ENCODE results near the gene NOTCH4.
"Not testable (repeated sequence)": the region's sequence is repeated elsewhere in the genome, so short reads cannot be mapped to it uniquely, and the experiment has no call there.

Gene NOTCH4

DNA sequence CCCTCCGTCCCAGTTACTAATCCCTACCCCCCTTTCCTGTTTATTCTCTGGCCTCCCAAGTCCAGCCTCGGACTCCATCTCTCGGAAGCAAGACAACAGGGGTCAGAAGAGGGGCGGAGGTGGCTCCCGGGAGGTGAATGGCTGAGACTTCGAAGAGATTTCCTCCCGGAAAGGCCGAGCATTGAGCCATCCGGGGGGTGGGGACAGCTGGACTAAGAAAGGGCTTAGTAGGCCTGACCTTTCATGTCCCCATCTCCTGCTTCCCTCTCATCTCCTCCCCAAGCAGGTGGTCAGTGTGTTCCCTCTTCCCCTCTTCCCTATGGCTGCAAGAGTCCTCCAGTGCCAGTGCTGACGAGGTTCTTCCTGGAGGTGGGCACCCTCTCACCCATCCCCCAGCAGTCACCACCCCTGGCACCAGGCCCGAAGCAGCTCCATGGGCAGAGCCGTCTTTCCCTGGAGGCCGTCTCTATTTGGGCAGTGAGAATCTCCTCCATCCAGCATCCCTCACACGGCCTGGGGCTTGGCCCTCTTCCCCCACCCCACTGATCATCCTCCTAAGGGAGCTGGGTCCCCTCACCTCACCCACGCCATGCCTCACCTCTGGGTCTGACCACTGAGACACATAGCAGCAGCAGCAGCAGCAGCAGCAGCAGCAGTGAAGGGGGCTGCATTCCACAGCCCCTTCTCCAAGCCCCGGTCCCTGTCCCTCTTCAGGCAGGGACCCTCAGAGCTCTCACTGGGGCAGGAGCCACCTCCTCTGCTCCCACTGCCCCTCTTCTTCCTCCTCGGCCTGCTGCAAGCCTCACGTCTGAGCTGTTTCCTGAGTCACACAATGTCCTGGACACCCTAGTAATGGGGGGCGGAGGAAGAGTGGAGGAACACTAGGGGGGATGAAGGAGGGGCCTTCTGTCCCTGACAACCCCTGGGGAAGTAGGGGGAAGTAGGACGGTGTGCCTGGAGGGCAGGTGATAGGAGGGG lies at the start of gene NOTCH4:
TSS of gene NOTCH4 (minus strand) at position 810 of the 978 bp plus-strand sequence. CDS start at position 671, 139 bp downstream.
- Histone ChIP-seq H3K27ac (ENCODE audit: low read length) (no peak within 1 kb of the TSS), H3K4me1 (ENCODE audit: insufficient read depth, low read length) (no peaks in the 10 kb centered on the region), H3K36me3 (ENCODE audit: insufficient read depth, low read depth, low read length) (no peaks in the 10 kb centered on the region), H3K4me3 (ENCODE audit: low read length) (no peak within 1 kb of the TSS), H3K27me3 (ENCODE audit: insufficient read depth, low read length) (peaks cover 17% of the 10 kb centered on the region; the same call in 1 of the 2 replicates), H3K9ac (ENCODE audit: low read depth, low read length) (no peak within 1 kb of the TSS), H3K9me3 (ENCODE audit: insufficient read depth, low read depth, low read length) (no peaks in the 10 kb centered on the region)

- Histone ChIP-seq H3K9ac (ENCODE audit: low read depth, low read length) (no peak overlapping the region), H3K9me3 (ENCODE audit: insufficient read depth, low read depth, low read length) (peaks cover 10% of the 10 kb centered on the region; the same call in 1 of the 2 replicates), H3K27me3 (ENCODE audit: insufficient read depth, low read length) (no peaks in the 10 kb centered on the region), H3K36me3 (ENCODE audit: insufficient read depth, low read depth, low read length) (no peaks in the 10 kb centered on the region), H3K27ac (ENCODE audit: low read length) (no peak overlapping the region), H3K4me1 (ENCODE audit: insufficient read depth, low read length) (no peaks in the 10 kb centered on the region), H3K4me3 (ENCODE audit: low read length) (no peak overlapping the region)
These were observed 47.6 kb upstream of the NOTCH4 start for GRCh38 chr6:32271429-32271828.

- not testable (repeated sequence) for H3K27me3 ChIP-seq (ENCODE audit: insufficient read depth, low read length); H3K4me1 ChIP-seq (ENCODE audit: insufficient read depth, low read length); H3K9me3 ChIP-seq (ENCODE audit: insufficient read depth, low read depth, low read length); H3K9ac ChIP-seq (ENCODE audit: low read depth, low read length); H3K27ac ChIP-seq (ENCODE audit: low read length); H3K36me3 ChIP-seq (ENCODE audit: insufficient read depth, low read depth, low read length); H3K4me3 ChIP-seq (ENCODE audit: low read length)
These were observed 44.6 kb upstream of the NOTCH4 start for GRCh38 chr6:32268459-32268858.

- Histone ChIP-seq H3K4me3 (ENCODE audit: low read length) (no peak overlapping the region), H3K27ac (ENCODE audit: low read length) (no peak overlapping the region), H3K27me3 (ENCODE audit: insufficient read depth, low read length) (no peaks in the 10 kb centered on the region), H3K9me3 (ENCODE audit: insufficient read depth, low read depth, low read length) (no peaks in the 10 kb centered on the region; the same call in 1 of the 2 replicates), H3K9ac (ENCODE audit: low read depth, low read length) (no peak overlapping the region), H3K4me1 (ENCODE audit: insufficient read depth, low read length) (no peaks in the 10 kb centered on the region), H3K36me3 (ENCODE audit: insufficient read depth, low read depth, low read length) (0 out of 2 replicates have a peak, but pooled peaks cover 2% of the 10 kb centered on the region)
These were observed 43.2 kb upstream of the NOTCH4 start for GRCh38 chr6:32267035-32267434.

DNA sequence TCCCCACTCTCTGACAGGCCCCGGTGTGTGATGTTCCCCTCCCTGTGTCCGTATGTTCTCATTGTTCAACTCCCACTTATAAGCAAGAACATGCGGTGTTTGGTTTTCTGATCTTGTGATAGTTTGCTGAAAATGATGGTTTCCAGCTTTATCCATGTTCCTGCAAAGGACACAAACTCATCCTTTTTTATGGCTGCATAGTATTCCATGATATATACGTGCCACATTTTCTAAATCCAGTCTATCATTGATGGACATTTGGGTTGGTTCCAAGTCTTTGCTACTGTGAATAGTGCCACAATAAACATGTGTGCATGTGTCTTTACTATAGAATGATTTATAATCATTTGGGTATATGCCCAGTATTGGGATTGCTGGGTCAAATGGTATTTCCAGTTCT lies 33.4 kb upstream of the NOTCH4 start:
- not testable (repeated sequence) for H3K9ac ChIP-seq (ENCODE audit: low read depth, low read length); H3K27me3 ChIP-seq (ENCODE audit: insufficient read depth, low read length); H3K9me3 ChIP-seq (ENCODE audit: insufficient read depth, low read depth, low read length); H3K36me3 ChIP-seq (ENCODE audit: insufficient read depth, low read depth, low read length); H3K4me1 ChIP-seq (ENCODE audit: insufficient read depth, low read length); H3K4me3 ChIP-seq (ENCODE audit: low read length); H3K27ac ChIP-seq (ENCODE audit: low read length)

- Histone ChIP-seq H3K36me3 (ENCODE audit: insufficient read depth, low read depth, low read length) (no peaks in the 10 kb centered on the region), H3K4me1 (ENCODE audit: insufficient read depth, low read length) (peaks cover 9% of the 10 kb centered on the region; the same call in 1 of the 2 replicates), H3K9me3 (ENCODE audit: insufficient read depth, low read depth, low read length) (no peaks in the 10 kb centered on the region), H3K9ac (ENCODE audit: low read depth, low read length) (peak overlapping the region; percentile 85; the same call in 1 of the 2 replicates), H3K27me3 (ENCODE audit: insufficient read depth, low read length) (no peaks in the 10 kb centered on the region; the same call in 1 of the 2 replicates), H3K27ac (ENCODE audit: low read length) (peak overlapping the region; percentile 67), H3K4me3 (ENCODE audit: low read length) (peak overlapping the region; percentile 64)
These were observed 31.6 kb upstream of the NOTCH4 start for GRCh38 chr6:32255199-32256153.

DNA sequence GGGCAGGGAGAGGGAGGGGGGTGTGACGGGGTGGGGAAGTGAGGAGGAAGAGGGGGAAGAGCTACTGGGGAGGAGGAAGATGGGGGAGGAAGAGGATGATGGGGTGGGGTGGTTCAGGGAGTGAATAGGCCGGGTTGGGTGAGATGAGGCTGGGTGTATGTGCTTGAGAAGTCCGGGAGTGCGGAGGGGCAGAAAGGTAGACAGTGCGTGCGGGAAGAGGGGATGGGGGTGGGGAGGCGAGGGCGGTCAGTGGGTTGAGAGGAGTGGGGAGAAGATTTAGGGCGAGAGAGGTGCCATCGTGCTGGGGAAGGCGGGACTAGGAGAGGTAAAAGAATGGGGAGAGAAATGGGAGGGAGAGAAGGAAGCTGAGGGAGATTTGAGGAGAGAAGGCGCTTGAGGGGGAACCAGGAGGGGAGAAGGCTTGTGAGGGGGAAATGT lies 30.9 kb upstream of the NOTCH4 start:
- H3K4me3 ChIP-seq (ENCODE audit: low read length), result peak overlapping the region; percentile 64; the same call in 1 of the 2 replicates
- peak overlapping the region; percentile 85; the same call in 1 of the 2 replicates for H3K9ac ChIP-seq (ENCODE audit: low read depth, low read length)
- peaks cover 9% of the 10 kb centered on the region; the same call in 1 of the 2 replicates for H3K4me1 ChIP-seq (ENCODE audit: insufficient read depth, low read length)
- no peaks in the 10 kb centered on the region for H3K36me3 ChIP-seq (ENCODE audit: insufficient read depth, low read depth, low read length)
- no peak overlapping the region for H3K27ac ChIP-seq (ENCODE audit: low read length)
- peaks cover 3% of the 10 kb centered on the region; the same call in 1 of the 2 replicates for H3K9me3 ChIP-seq (ENCODE audit: insufficient read depth, low read depth, low read length)
- no peaks in the 10 kb centered on the region; the same call in 1 of the 2 replicates for H3K27me3 ChIP-seq (ENCODE audit: insufficient read depth, low read length)

DNA sequence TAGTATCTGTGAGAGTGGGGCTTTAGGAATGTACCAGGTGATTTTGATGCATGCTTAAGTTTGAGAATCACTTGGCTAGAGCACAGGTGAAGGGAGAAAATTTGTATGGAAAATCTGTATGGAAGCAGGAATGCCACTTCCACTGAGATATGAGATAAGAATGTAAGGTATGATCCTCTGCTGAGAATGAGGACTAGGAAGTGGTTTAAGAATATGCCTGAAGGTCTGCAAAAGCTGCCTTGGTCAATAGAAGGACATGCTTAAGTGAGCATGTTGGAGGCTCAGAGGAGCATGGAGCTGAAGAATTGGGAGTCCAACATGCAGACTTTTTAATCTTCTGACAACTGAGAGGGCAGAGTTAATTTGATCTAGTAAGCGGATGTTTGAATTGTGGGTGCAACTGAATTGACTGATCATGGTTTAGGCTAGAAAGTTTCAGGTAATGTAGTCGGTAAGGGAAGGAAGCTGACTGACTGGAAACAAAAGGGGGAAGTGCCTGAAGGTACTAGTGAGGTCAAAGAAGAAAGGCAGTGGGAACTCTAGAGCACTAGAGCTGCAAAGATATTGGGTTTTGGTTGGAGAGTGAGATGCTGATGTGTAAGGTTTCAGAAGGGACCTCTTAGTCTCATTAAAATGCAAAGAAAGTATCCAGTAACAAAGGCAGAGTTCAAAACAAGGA lies 28.6 kb upstream of the NOTCH4 start:
- Histone ChIP-seq H3K27me3 (ENCODE audit: insufficient read depth, low read length) (no peaks in the 10 kb centered on the region; the same call in 1 of the 2 replicates), H3K27ac (ENCODE audit: low read length) (no peak overlapping the region), H3K9ac (ENCODE audit: low read depth, low read length) (no peak overlapping the region), H3K36me3 (ENCODE audit: insufficient read depth, low read depth, low read length) (no peaks in the 10 kb centered on the region), H3K4me1 (ENCODE audit: insufficient read depth, low read length) (peaks cover 9% of the 10 kb centered on the region; the same call in 1 of the 2 replicates), H3K9me3 (ENCODE audit: insufficient read depth, low read depth, low read length) (peaks cover 17% of the 10 kb centered on the region; the same call in 1 of the 2 replicates), H3K4me3 (ENCODE audit: low read length) (no peak overlapping the region)

- H3K36me3 ChIP-seq (ENCODE audit: insufficient read depth, low read depth, low read length), result no peaks in the 10 kb centered on the region
- H3K4me3 ChIP-seq (ENCODE audit: low read length), result no peak overlapping the region
- no peak overlapping the region for H3K9ac ChIP-seq (ENCODE audit: low read depth, low read length)
- H3K9me3 ChIP-seq (ENCODE audit: insufficient read depth, low read depth, low read length), result peaks cover 17% of the 10 kb centered on the region; the same call in 1 of the 2 replicates
- H3K27ac ChIP-seq (ENCODE audit: low read length), result no peak overlapping the region
- no peaks in the 10 kb centered on the region; the same call in 1 of the 2 replicates for H3K4me1 ChIP-seq (ENCODE audit: insufficient read depth, low read length)
- H3K27me3 ChIP-seq (ENCODE audit: insufficient read depth, low read length), result peaks cover under 1% of the 10 kb centered on the region
These were observed 25.4 kb upstream of the NOTCH4 start for GRCh38 chr6:32249262-32249661.

- Histone ChIP-seq H3K4me1 (ENCODE audit: insufficient read depth, low read length) (no peaks in the 10 kb centered on the region), H3K27ac (ENCODE audit: low read length) (no peak overlapping the region), H3K4me3 (ENCODE audit: low read length) (no peak overlapping the region), H3K36me3 (ENCODE audit: insufficient read depth, low read depth, low read length) (no peaks in the 10 kb centered on the region), H3K27me3 (ENCODE audit: insufficient read depth, low read length) (peaks cover 9% of the 10 kb centered on the region; the same call in 1 of the 2 replicates), H3K9me3 (ENCODE audit: insufficient read depth, low read depth, low read length) (peaks cover 17% of the 10 kb centered on the region; the same call in 1 of the 2 replicates), H3K9ac (ENCODE audit: low read depth, low read length) (no peak overlapping the region)
These were observed 23.5 kb upstream of the NOTCH4 start for GRCh38 chr6:32247401-32247800.
